Measurements from ENCODE around the gene XIRP2. TPM values are rescaled to one million over a fixed set of nuclear protein-coding genes. Genes with fewer than 3 reads are reported as not detected.
"Not testable (repeated sequence)": the region's sequence is repeated elsewhere in the genome, so short reads cannot be mapped to it uniquely, and the experiment has no call there.

Gene XIRP2
- total RNA-seq, 1 donor from 2014 or later = not detected

GRCh38 chr2:167028503-167028902 is 140.2 kb downstream of the XIRP2 start:
- Histone ChIP-seq H3F3A (ENCODE audit: low read depth) (no peaks in the 10 kb centered on the region), H3K4me3 (no peak overlapping the region), H3K4me2 (no peak overlapping the region), H3K79me2 (ENCODE audit: low read depth) (no peaks in the 10 kb centered on the region), H3K36me3 (no peaks in the 10 kb centered on the region), H3K9ac (no peak overlapping the region), H2AFZ (replicated peaks) (no peak overlapping the region), H3K27me3 (no peaks in the 10 kb centered on the region), H3K9me3 (ENCODE audit: low read depth) (no peaks in the 10 kb centered on the region), H3K4me1 (no peaks in the 10 kb centered on the region), H3K27ac (no peak overlapping the region), H4K20me1 (ENCODE audit: low read depth) (no peaks in the 10 kb centered on the region)
- TF ChIP-seq EZH2 (IDR thresholded peaks at IDR 0.05) = no peak
- TF ChIP-seq EZH2phosphoT487 (IDR thresholded peaks at IDR 0.05) = no peak
- TF ChIP-seq, protein P1, sequence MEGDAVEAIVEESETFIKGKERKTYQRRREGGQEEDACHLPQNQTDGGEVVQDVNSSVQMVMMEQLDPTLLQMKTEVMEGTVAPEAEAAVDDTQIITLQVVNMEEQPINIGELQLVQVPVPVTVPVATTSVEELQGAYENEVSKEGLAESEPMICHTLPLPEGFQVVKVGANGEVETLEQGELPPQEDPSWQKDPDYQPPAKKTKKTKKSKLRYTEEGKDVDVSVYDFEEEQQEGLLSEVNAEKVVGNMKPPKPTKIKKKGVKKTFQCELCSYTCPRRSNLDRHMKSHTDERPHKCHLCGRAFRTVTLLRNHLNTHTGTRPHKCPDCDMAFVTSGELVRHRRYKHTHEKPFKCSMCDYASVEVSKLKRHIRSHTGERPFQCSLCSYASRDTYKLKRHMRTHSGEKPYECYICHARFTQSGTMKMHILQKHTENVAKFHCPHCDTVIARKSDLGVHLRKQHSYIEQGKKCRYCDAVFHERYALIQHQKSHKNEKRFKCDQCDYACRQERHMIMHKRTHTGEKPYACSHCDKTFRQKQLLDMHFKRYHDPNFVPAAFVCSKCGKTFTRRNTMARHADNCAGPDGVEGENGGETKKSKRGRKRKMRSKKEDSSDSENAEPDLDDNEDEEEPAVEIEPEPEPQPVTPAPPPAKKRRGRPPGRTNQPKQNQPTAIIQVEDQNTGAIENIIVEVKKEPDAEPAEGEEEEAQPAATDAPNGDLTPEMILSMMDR (IDR thresholded peaks at IDR 0.05) = no peak
- no peaks in the 10 kb centered on the region for H3K36me3 Mint-ChIP-seq
- no peaks in the 10 kb centered on the region for H3K27me3 Mint-ChIP-seq (ENCODE audit: insufficient read depth, low read depth)
- no peak overlapping the region for H3K27ac Mint-ChIP-seq
- no peak overlapping the region for H3K4me3 Mint-ChIP-seq
- no peaks in the 10 kb centered on the region for H3K4me1 Mint-ChIP-seq
- peaks cover 16% of the 10 kb centered on the region for H3K9me3 Mint-ChIP-seq
- DNase-seq (ENCODE audit: low spot score) = no peak

GRCh38 chr2:167034976-167035375 is 146.7 kb downstream of the XIRP2 start:
- H3K4me3 Mint-ChIP-seq; H3K9ac ChIP-seq; H3K9me3 ChIP-seq (ENCODE audit: low read depth); H3K27me3 Mint-ChIP-seq (ENCODE audit: insufficient read depth, low read depth); H4K20me1 ChIP-seq (ENCODE audit: low read depth); H3F3A ChIP-seq (ENCODE audit: low read depth); H3K27me3 ChIP-seq; H3K4me3 ChIP-seq; H2AFZ ChIP-seq (replicated peaks); H3K36me3 Mint-ChIP-seq; H3K36me3 ChIP-seq; H3K4me1 Mint-ChIP-seq; H3K4me2 ChIP-seq; H3K27ac ChIP-seq; DNase-seq (ENCODE audit: low spot score); H3K79me2 ChIP-seq (ENCODE audit: low read depth); H3K4me1 ChIP-seq; H3K27ac Mint-ChIP-seq: not testable (repeated sequence)
- peaks cover 23% of the 10 kb centered on the region for H3K9me3 Mint-ChIP-seq

DNA sequence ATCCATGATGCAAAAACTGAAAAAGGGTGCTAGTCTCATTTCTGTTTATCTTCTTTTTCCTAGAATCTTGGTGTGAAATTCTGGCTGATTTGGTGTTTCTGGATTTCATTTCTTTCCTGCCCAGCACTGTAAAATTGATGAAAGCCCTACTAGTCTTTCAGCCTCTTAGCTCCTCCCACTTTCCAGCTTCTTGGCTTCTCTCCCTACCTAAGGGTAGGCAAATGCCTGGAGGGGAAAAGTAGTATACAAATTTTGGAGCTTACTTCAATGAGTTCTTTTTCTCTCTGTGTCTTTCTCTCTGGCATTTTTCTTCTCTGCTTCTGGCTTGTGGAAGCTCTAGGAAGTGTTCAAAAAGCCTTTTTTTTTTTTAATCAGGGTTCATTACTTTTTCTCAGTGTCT is 160.5 kb downstream of the XIRP2 start:
- H3K4me2 ChIP-seq = no peak overlapping the region
- H3K27me3 Mint-ChIP-seq (ENCODE audit: insufficient read depth, low read depth) = no peaks in the 10 kb centered on the region
- no peaks in the 10 kb centered on the region for H3K27me3 ChIP-seq
- H3K27ac ChIP-seq = no peak overlapping the region
- H4K20me1 ChIP-seq (ENCODE audit: low read depth) = no peaks in the 10 kb centered on the region
- no peaks in the 10 kb centered on the region for H3K36me3 Mint-ChIP-seq
- no peaks in the 10 kb centered on the region for H3K4me1 ChIP-seq
- no peaks in the 10 kb centered on the region for H3F3A ChIP-seq (ENCODE audit: low read depth)
- no peaks in the 10 kb centered on the region for H3K36me3 ChIP-seq
- no peaks in the 10 kb centered on the region for H3K79me2 ChIP-seq (ENCODE audit: low read depth)
- no peak overlapping the region for H3K4me3 Mint-ChIP-seq
- H3K27ac Mint-ChIP-seq = no peak overlapping the region
- peak; percentile 33 for DNase-seq (ENCODE audit: low spot score)
- no peaks in the 10 kb centered on the region for H3K9me3 Mint-ChIP-seq
- no peak overlapping the region for H3K4me3 ChIP-seq
- H3K9me3 ChIP-seq (ENCODE audit: low read depth) = no peaks in the 10 kb centered on the region
- peak overlapping the region; percentile 68 for H2AFZ ChIP-seq (replicated peaks)
- no peak overlapping the region for H3K9ac ChIP-seq
- no peaks in the 10 kb centered on the region for H3K4me1 Mint-ChIP-seq
- TF ChIP-seq, protein P1 (IDR thresholded peaks at IDR 0.05) = no peak
- TF ChIP-seq EZH2 (IDR thresholded peaks at IDR 0.05) (no peak), EZH2phosphoT487 (IDR thresholded peaks at IDR 0.05) (no peak)

DNA sequence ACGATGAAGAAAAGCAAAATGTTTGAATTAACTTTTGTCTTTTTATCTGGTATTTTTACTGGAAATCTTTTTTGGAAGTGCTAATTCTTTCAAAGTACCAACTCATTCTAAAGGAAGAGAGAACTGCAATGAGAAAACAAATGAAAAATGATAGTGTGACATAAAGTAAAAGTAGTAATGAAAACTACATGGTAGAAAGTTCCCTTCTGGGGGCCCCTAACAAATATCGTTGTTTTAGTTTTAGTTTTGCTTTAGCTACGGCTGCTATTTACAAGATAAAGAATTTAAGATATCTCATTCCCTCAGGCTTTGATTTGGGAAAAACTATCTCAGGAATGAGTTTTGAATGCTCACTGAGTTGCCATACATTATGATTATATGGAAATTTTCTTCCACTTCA is 161.4 kb downstream of the XIRP2 start:
- Histone ChIP-seq H4K20me1 (ENCODE audit: low read depth) (no peaks in the 10 kb centered on the region), H3K27ac (no peak overlapping the region), H3K4me1 (no peaks in the 10 kb centered on the region), H3K27me3 (no peaks in the 10 kb centered on the region), H2AFZ (replicated peaks) (no peak overlapping the region), H3K4me2 (no peak overlapping the region), H3K9ac (no peak overlapping the region), H3F3A (ENCODE audit: low read depth) (no peaks in the 10 kb centered on the region), H3K79me2 (ENCODE audit: low read depth) (no peaks in the 10 kb centered on the region), H3K9me3 (ENCODE audit: low read depth) (no peaks in the 10 kb centered on the region), H3K4me3 (no peak overlapping the region), H3K36me3 (no peaks in the 10 kb centered on the region)
- TF ChIP-seq EZH2phosphoT487 (IDR thresholded peaks at IDR 0.05) = no peak
- no peak for TF ChIP-seq EZH2 (IDR thresholded peaks at IDR 0.05)
- TF ChIP-seq, protein P1 (IDR thresholded peaks at IDR 0.05) = no peak
- Mint-ChIP-seq H3K36me3 (no peaks in the 10 kb centered on the region), H3K27ac (no peak overlapping the region), H3K4me3 (no peak overlapping the region), H3K4me1 (no peaks in the 10 kb centered on the region), H3K27me3 (ENCODE audit: insufficient read depth, low read depth) (no peaks in the 10 kb centered on the region), H3K9me3 (no peaks in the 10 kb centered on the region)
- DNase-seq (ENCODE audit: low spot score) = no peak

All from neural progenitor cell (in vitro differentiated cells).